WTC11 (cell line): ENCODE results near the gene LRP1. TPM values are rescaled to one million over a fixed set of nuclear protein-coding genes. Genes with fewer than 3 reads are reported as not detected.
A peak's percentile ranks its signal among the peaks of the same experiment; 100 is the strongest.

Experiments
- ATAC-seq: fragments of 200-7000 bp; cut with Tn5 transposase; 2 replicates; pipeline ENCODE4 v1.10.0; 2021; ENCODE audit warnings: mild to moderate bottlenecking, moderate library complexity
- CTCF ChIA-PET: fragments of 300-600 bp; sonication (Branson Sonifier 250); formaldehyde crosslinking; loops from one replicate; lab custom pipeline; 2021; ENCODE audit warnings: antibody characterized with exemption; lab: Charles Lee
- POLR2A ChIA-PET: fragments of 350-600 bp; sonication (Branson Sonifier 250); formaldehyde crosslinking; loops from one replicate; lab custom pipeline; 2021; ENCODE audit warnings: antibody characterized with exemption; lab: Charles Lee
- DNase-seq: peaks from one replicate; pipeline ENCODE4 v3.0.0; 2021; ENCODE audit warnings: low spot score
- H3K27ac Mint-ChIP-seq: 2 replicates; pipeline ENCODE4 v1.8.0; 2021; ENCODE audit warnings: mixed read lengths
- H3K27me3 Mint-ChIP-seq: 2 replicates; pipeline ENCODE4 v1.8.0; 2021; ENCODE audit warnings: low read depth, mild to moderate bottlenecking, moderate library complexity, mixed read lengths
- H3K36me3 Mint-ChIP-seq: 2 replicates; pipeline ENCODE4 v1.8.0; 2021; ENCODE audit warnings: mixed read lengths
- H3K4me1 Mint-ChIP-seq: 2 replicates; pipeline ENCODE4 v1.8.0; 2022; ENCODE audit warnings: mixed read lengths
- H3K4me3 Mint-ChIP-seq: 2 replicates; pipeline ENCODE4 v1.8.0; 2021; ENCODE audit warnings: mild to moderate bottlenecking, moderate library complexity, mixed read lengths
- H3K9me3 Mint-ChIP-seq: 2 replicates; pipeline ENCODE4 v1.8.0; 2021; ENCODE audit warnings: mixed read lengths
- EMX1 ChIP-seq: fragments of 250-450 bp; sonication (Bioruptor Pico); IDR thresholded peaks from 2 replicates; pipeline ENCODE4 v1.8.0; 2021; ENCODE audit warnings: mild to moderate bottlenecking
- ESRRA ChIP-seq: sonication (generic); formaldehyde crosslinking; IDR thresholded peaks from 2 replicates; pipeline ENCODE4 v1.8.1; 2022; ENCODE audit warnings: mild to moderate bottlenecking, missing genetic modification reagents, borderline replicate concordance
- FOXK1 ChIP-seq: sonication (generic); formaldehyde crosslinking; IDR thresholded peaks from 2 replicates; pipeline ENCODE4 v1.8.0; 2022; ENCODE audit warnings: mild to moderate bottlenecking, moderate library complexity, missing genetic modification reagents
- HMGA2 ChIP-seq: fragments of 250-450 bp; sonication (Bioruptor Pico); IDR thresholded peaks from 2 replicates; pipeline ENCODE4 v1.4.0; 2021; ENCODE audit warnings: mild to moderate bottlenecking, moderate library complexity
- IRF2 ChIP-seq: sonication (generic); formaldehyde crosslinking; IDR thresholded peaks from 2 replicates; pipeline ENCODE4 v1.8.0; 2022; ENCODE audit warnings: low read depth, missing genetic modification reagents, borderline replicate concordance
- JUN ChIP-seq: sonication (generic); formaldehyde crosslinking; IDR thresholded peaks from 2 replicates; pipeline ENCODE4 v1.8.0; 2023; ENCODE audit warnings: mild to moderate bottlenecking, missing genetic modification reagents
- KAT7 ChIP-seq: sonication (generic); formaldehyde crosslinking; IDR thresholded peaks from 2 replicates; pipeline ENCODE4 v1.8.1; 2023; ENCODE audit warnings: missing genetic modification reagents, mild to moderate bottlenecking, borderline replicate concordance
- SOX15 ChIP-seq: fragments of 250-450 bp; sonication (Bioruptor Pico); IDR thresholded peaks from 2 replicates; pipeline ENCODE4 v1.9.0; 2021; ENCODE audit warnings: mild to moderate bottlenecking
- TCF7 ChIP-seq: sonication (generic); formaldehyde crosslinking; IDR thresholded peaks from 2 replicates; pipeline ENCODE4 v1.8.0; 2022; ENCODE audit warnings: mild to moderate bottlenecking, low read depth, missing genetic modification reagents, moderate library complexity
- total RNA-seq: library from RNA; stranded (reverse); gene quantifications from 3 replicates; pipeline ENCODE4 v1.2.3, GENCODE V29; 2021
- TF ChIP-seq, protein P1 (sequence below): fragments of 250-450 bp; sonication (Bioruptor Pico); conservative IDR thresholded peaks from 2 replicates; pipeline ENCODE4 v1.9.0; 2021; ENCODE audit warnings: mild to moderate bottlenecking
- TF ChIP-seq, protein P2 (sequence below): sonication (generic); formaldehyde crosslinking; IDR thresholded peaks from 2 replicates; pipeline ENCODE4 v1.8.1; 2022; ENCODE audit warnings: low read depth, mild to moderate bottlenecking, moderate library complexity, missing genetic modification reagents, borderline replicate concordance
- TF ChIP-seq, protein P3 (sequence below): sonication (generic); formaldehyde crosslinking; IDR thresholded peaks from 2 replicates; pipeline ENCODE4 v1.8.0; 2022; ENCODE audit warnings: mild to moderate bottlenecking, missing genetic modification reagents
- TF ChIP-seq, protein P4 (sequence below): fragments of 250-450 bp; sonication (Bioruptor Pico); IDR thresholded peaks from 2 replicates; pipeline ENCODE4 v1.9.0; 2021; ENCODE audit warnings: mild to moderate bottlenecking
- TF ChIP-seq, protein P5 (sequence below): fragments of 200-600 bp; IDR thresholded peaks from 2 replicates; pipeline ENCODE4 v1.8.0; 2022; ENCODE audit warnings: antibody characterized with exemption

The LRP1 gene
- total RNA-seq, 1 experiment from 2014 or later: 120 TPM

DNA sequence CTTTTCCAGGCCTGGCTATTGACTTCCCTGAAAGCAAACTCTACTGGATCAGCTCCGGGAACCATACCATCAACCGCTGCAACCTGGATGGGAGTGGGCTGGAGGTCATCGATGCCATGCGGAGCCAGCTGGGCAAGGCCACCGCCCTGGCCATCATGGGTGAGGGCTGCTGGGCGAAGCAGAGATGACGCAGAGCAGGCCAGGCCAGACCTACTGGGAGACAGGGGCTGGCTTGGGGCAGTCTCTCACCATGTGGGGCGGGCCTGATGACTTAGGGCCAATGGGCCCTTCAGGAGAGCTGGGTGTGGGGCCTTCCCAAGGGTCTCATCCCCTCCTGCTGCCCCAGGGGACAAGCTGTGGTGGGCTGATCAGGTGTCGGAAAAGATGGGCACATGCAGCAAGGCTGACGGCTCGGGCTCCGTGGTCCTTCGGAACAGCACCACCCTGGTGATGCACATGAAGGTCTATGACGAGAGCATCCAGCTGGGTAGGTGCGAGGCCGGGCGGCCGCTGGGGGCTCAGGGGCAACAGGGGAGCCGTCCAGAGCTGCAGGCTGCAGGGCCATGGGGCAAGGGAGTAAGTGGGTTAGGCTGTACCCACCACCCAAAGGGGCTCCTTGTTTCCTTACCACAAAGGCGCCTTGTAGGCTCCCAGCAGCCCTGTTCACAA lies 52.2 kb downstream of the LRP1 start:
- no peak overlapping the region for H3K27ac Mint-ChIP-seq
- H3K36me3 Mint-ChIP-seq: peaks cover 54% of the 10 kb centered on the region
- no peaks in the 10 kb centered on the region for H3K27me3 Mint-ChIP-seq
- no peak for ATAC-seq
- no peak overlapping the region for H3K4me3 Mint-ChIP-seq
- H3K9me3 Mint-ChIP-seq: no peaks in the 10 kb centered on the region
- TF ChIP-seq, protein P1, sequence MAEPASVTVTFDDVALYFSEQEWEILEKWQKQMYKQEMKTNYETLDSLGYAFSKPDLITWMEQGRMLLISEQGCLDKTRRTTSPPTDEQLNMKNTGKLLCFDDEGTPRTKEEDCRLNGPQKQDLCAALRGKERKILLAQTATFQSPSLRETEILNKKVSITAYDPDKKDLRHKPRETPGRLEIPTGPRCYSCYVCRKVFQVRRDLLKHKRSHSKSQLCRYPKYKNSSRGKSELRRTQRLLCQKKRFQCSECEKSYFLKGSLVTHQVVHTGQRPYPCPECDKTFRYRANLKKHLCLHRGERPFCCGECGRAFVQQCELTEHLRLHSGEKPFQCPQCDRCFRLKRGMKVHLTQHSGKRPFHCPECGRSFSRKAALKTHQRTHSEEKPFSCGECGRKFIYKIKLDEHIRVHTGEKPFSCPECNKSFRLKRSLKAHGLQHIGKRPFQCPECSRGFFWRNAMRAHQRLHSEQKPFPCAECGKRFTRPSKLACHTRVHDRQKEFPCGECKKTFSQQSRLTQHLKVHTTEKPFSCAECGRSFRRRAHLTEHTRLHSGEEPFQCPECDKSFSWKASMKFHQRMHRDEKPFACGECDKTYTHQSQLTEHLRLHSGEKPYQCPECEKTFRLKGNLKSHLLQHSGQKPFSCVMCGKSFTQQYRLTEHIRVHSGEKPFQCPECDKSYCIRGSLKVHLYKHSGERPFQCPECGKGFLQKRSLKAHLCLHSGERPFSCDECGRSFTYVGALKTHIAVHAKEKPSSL (CRISPR knock-in tag): no peak
- TF ChIP-seq KAT7 (CRISPR knock-in tag): no peak
- TF ChIP-seq, all 79 proteins: peak for 0
- ChIA-PET POLR2A (interaction anchor here (0.8 kb wide), 1 partner anchor 53 kb away, joined by 3 read pairs; no protein-coding TSS in a partner anchor), CTCF (interaction anchor here (0.6 to 3.8 kb wide), 4 partner anchors 12 to 57 kb away, joined by 3 to 43 read pairs (median 3); no protein-coding TSS in a partner anchor)
- no peak for DNase-seq
- peaks cover 4% of the 10 kb centered on the region for H3K4me1 Mint-ChIP-seq

DNA sequence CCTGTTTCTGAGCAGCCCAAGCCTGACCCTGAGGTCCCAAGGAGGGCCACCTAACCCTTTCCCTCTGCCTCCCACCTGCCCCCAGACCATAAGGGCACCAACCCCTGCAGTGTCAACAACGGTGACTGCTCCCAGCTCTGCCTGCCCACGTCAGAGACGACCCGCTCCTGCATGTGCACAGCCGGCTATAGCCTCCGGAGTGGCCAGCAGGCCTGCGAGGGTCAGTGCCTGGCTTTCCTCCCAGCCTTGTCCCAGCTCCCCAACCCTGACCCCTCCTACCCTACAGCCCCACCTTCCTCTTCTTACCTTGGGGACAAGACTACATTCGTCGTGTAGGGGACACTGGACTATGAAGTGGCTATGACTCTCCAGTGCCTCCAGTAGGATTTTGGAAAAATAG lies 52.8 kb downstream of the LRP1 start:
- ATAC-seq: no peak
- Mint-ChIP-seq H3K4me3 (no peak overlapping the region), H3K27me3 (no peaks in the 10 kb centered on the region), H3K27ac (peak overlapping the region; percentile 11; the same call in 1 of the 2 replicates), H3K9me3 (no peaks in the 10 kb centered on the region), H3K4me1 (peaks cover 4% of the 10 kb centered on the region), H3K36me3 (peaks cover 56% of the 10 kb centered on the region)
- ChIA-PET CTCF (interaction anchor here (0.6 to 3.8 kb wide), 4 partner anchors 13 to 58 kb away, joined by 3 to 43 read pairs (median 3); no protein-coding TSS in a partner anchor), POLR2A (no interaction called here)
- DNase-seq: no peak
- no peak for TF ChIP-seq FOXK1 (CRISPR knock-in tag)
- TF ChIP-seq, protein P2, sequence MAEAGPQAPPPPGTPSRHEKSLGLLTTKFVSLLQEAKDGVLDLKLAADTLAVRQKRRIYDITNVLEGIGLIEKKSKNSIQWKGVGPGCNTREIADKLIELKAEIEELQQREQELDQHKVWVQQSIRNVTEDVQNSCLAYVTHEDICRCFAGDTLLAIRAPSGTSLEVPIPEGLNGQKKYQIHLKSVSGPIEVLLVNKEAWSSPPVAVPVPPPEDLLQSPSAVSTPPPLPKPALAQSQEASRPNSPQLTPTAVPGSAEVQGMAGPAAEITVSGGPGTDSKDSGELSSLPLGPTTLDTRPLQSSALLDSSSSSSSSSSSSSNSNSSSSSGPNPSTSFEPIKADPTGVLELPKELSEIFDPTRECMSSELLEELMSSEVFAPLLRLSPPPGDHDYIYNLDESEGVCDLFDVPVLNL (CRISPR knock-in tag): 0 out of 2 replicates have a peak, but pooled peaks have one; percentile 22

DNA sequence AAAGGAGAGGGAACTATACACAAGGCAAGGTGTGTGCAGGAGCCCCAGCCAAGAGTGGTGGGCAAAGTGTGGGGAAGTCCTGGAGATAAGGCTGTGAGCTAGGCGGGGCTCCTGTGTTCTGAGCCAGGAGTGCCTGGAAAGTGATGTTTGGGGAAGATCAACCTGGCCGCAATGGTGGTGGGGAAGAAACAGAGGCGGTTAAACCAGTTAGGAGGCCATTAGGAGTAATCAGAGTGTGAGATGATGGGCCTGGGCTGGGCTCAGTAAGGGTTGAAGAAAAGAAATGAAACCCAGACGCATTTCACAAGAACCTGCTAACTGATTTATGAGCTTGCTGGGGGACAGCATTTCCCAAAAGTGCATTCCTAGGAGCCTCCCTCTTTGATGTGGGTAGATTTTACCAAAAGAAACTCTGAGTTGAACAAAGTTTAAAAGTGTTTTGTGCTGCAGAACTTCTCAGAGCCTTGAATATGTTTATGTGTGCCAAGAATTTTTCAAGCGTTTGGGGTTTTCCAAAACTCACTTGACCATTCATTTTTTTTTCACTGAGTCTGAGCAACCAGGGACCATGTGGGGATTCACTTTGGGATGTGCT lies 53.4 kb downstream of the LRP1 start:
- ATAC-seq (no peak), DNase-seq (no peak)
- ChIA-PET POLR2A (no interaction called here), CTCF (interaction anchor here (0.9 to 3.8 kb wide), 7 partner anchors 8 to 88 kb away, joined by 3 to 43 read pairs (median 12); partner anchors contain the start of genes LRP1, SHMT2 and STAT6)
- Mint-ChIP-seq H3K4me3 (no peak overlapping the region), H3K27ac (peak overlapping the region; percentile 13; the same call in 1 of the 2 replicates), H3K27me3 (no peaks in the 10 kb centered on the region), H3K36me3 (peaks cover 56% of the 10 kb centered on the region), H3K4me1 (peaks cover 4% of the 10 kb centered on the region), H3K9me3 (no peaks in the 10 kb centered on the region)
- TF ChIP-seq ESRRA (CRISPR knock-in tag): no peak
- no peak for TF ChIP-seq SOX15 (CRISPR knock-in tag)
- no peak for TF ChIP-seq EMX1
- TF ChIP-seq JUN (CRISPR knock-in tag): no peak
- no peak for TF ChIP-seq IRF2 (CRISPR knock-in tag)

DNA sequence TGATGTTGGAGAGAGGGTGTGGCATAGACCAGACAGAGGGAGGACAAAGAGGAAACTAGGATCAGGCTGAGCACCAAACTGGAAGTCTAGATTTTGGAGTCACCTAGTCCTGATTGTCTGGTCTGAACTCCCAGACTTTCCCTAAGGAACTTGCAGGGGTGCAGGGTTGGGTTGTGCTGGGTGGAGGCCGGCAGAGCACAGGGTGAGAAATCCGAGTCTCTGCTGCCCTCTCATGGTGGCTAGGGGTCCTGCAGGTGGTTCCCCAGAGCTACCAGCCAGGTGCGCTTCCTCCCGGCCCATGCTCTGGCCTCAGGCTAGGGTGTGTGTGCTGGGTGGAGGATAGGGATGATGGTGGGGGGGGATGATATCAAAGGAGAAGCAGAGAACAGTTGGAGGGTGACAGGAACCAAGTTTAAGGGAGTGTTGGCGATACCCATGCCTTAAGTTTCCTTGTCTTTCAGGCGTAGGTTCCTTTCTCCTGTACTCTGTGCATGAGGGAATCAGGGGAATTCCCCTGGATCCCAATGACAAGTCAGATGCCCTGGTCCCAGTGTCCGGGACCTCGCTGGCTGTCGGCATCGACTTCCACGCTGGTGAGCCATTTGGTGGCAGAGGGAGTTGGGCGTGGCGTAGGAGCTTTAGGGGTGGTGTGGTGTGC lies 54.8 kb downstream of the LRP1 start:
- no peaks in the 10 kb centered on the region for H3K9me3 Mint-ChIP-seq
- TF ChIP-seq, protein P3, sequence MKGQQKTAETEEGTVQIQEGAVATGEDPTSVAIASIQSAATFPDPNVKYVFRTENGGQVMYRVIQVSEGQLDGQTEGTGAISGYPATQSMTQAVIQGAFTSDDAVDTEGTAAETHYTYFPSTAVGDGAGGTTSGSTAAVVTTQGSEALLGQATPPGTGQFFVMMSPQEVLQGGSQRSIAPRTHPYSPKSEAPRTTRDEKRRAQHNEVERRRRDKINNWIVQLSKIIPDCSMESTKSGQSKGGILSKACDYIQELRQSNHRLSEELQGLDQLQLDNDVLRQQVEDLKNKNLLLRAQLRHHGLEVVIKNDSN (CRISPR knock-in tag): no peak
- TF ChIP-seq TCF7 (CRISPR knock-in tag) (no peak), HMGA2 (CRISPR knock-in tag) (no peak)
- TF ChIP-seq, protein P4, sequence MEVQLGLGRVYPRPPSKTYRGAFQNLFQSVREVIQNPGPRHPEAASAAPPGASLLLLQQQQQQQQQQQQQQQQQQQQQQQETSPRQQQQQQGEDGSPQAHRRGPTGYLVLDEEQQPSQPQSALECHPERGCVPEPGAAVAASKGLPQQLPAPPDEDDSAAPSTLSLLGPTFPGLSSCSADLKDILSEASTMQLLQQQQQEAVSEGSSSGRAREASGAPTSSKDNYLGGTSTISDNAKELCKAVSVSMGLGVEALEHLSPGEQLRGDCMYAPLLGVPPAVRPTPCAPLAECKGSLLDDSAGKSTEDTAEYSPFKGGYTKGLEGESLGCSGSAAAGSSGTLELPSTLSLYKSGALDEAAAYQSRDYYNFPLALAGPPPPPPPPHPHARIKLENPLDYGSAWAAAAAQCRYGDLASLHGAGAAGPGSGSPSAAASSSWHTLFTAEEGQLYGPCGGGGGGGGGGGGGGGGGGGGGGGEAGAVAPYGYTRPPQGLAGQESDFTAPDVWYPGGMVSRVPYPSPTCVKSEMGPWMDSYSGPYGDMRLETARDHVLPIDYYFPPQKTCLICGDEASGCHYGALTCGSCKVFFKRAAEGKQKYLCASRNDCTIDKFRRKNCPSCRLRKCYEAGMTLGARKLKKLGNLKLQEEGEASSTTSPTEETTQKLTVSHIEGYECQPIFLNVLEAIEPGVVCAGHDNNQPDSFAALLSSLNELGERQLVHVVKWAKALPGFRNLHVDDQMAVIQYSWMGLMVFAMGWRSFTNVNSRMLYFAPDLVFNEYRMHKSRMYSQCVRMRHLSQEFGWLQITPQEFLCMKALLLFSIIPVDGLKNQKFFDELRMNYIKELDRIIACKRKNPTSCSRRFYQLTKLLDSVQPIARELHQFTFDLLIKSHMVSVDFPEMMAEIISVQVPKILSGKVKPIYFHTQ (CRISPR knock-in tag): no peak
- TF ChIP-seq, protein P5, sequence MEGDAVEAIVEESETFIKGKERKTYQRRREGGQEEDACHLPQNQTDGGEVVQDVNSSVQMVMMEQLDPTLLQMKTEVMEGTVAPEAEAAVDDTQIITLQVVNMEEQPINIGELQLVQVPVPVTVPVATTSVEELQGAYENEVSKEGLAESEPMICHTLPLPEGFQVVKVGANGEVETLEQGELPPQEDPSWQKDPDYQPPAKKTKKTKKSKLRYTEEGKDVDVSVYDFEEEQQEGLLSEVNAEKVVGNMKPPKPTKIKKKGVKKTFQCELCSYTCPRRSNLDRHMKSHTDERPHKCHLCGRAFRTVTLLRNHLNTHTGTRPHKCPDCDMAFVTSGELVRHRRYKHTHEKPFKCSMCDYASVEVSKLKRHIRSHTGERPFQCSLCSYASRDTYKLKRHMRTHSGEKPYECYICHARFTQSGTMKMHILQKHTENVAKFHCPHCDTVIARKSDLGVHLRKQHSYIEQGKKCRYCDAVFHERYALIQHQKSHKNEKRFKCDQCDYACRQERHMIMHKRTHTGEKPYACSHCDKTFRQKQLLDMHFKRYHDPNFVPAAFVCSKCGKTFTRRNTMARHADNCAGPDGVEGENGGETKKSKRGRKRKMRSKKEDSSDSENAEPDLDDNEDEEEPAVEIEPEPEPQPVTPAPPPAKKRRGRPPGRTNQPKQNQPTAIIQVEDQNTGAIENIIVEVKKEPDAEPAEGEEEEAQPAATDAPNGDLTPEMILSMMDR: peak; percentile 81; the same call in 1 of the 2 replicates
- H3K4me3 Mint-ChIP-seq: no peak overlapping the region
- H3K4me1 Mint-ChIP-seq: peaks cover 4% of the 10 kb centered on the region
- H3K36me3 Mint-ChIP-seq: peaks cover 60% of the 10 kb centered on the region
- CTCF ChIA-PET: interaction anchor here (0.6 to 3.8 kb wide), 33 partner anchors 10 to 320 kb away, joined by 3 to 43 read pairs (median 4); partner anchors contain the start of genes LRP1, NEMP1, NXPH4 and SHMT2
- ATAC-seq (peak; percentile 96), DNase-seq (peak; percentile 90)
- peak overlapping the region; percentile 99 for H3K27ac Mint-ChIP-seq
- POLR2A ChIA-PET: interaction anchor here (0.7 kb wide), 1 partner anchor 86 kb away, joined by 3 read pairs; no protein-coding TSS in a partner anchor
- no peaks in the 10 kb centered on the region for H3K27me3 Mint-ChIP-seq
